ENCODE results near the gene TOMM34.

GRCh38 chr20:44976698-44977097, 16.5 kb upstream of the TOMM34 start:
- TF ChIP-seq CTCF (IDR thresholded peaks at IDR 0.05; ENCODE audit: insufficient read depth, low read depth, low read length) = no peak
- TF ChIP-seq EZH2 (IDR thresholded peaks at IDR 0.05; ENCODE audit: insufficient read depth, low read length) = no peak

Data from astrocyte (in vitro differentiated cells and primary cell).